SU-DHL-6 (cell line): ENCODE results near the gene ITIH1.

Experiments used
- H2AFZ ChIP-seq: fragments of 200-600 bp; sonication (generic); 2 replicates; pipeline ENCODE4 v1.6.1; 2014; ENCODE audit warnings: low read depth, mild to moderate bottlenecking, moderate library complexity, mixed read lengths, antibody characterized with exemption, low read length; ENCODE audit not compliant: severe bottlenecking
- H3F3A ChIP-seq: fragments of 200-600 bp; shearing (Covaris generic); 2 replicates; pipeline ENCODE4 v1.6.0; 2016; ENCODE audit warnings: antibody characterized with exemption, mild to moderate bottlenecking; ENCODE audit not compliant: insufficient read depth
- H3K27ac ChIP-seq: fragments of 200-600 bp; sonication (generic); 2 replicates; pipeline ENCODE4 v1.5.1; 2016; ENCODE audit warnings: low read depth, mild to moderate bottlenecking, low read length, moderate library complexity, mixed read lengths
- H3K27me3 ChIP-seq: fragments of 200-600 bp; sonication (generic), shearing (Covaris generic); 2 replicates; pipeline ENCODE4 v1.6.0; 2014; ENCODE audit warnings: mild to moderate bottlenecking, low read length
- H3K36me3 ChIP-seq: fragments of 200-600 bp; sonication (generic); 2 replicates; pipeline ENCODE4 v1.6.1; 2014; ENCODE audit warnings: mild to moderate bottlenecking, low read length, mixed read lengths
- H3K4me2 ChIP-seq: fragments of 300-600, 200-600 bp; shearing (Covaris generic), sonication (generic); 2 replicates; pipeline ENCODE4 v1.6.0; 2014; ENCODE audit warnings: low read length, low read depth, mild to moderate bottlenecking; ENCODE audit not compliant: poor library complexity, severe bottlenecking
- H3K4me3 ChIP-seq: fragments of 200-600 bp; sonication (generic); 2 replicates; pipeline ENCODE4 v1.5.1; 2014; ENCODE audit warnings: antibody characterized with exemption, low read length, mild to moderate bottlenecking, mixed read lengths; ENCODE audit not compliant: insufficient read depth, poor library complexity, severe bottlenecking
- H3K79me2 ChIP-seq: fragments of 200-600 bp; sonication (generic); 2 replicates; pipeline ENCODE4 v1.6.1; 2014; ENCODE audit warnings: mild to moderate bottlenecking, low read length, moderate library complexity; ENCODE audit not compliant: insufficient read depth
- H3K9ac ChIP-seq: fragments of 200-600 bp; sonication (generic); 2 replicates; pipeline ENCODE4 v1.7.0; 2014; ENCODE audit warnings: mild to moderate bottlenecking, low read length
- H3K9me2 ChIP-seq: fragments of 200-600 bp; sonication (generic); replicated peaks from 2 replicates; pipeline ENCODE4 v1.6.1; 2014; ENCODE audit warnings: low read length; ENCODE audit not compliant: insufficient read depth
- H3K9me3 ChIP-seq: fragments of 200-600 bp; sonication (generic); 2 replicates; pipeline ENCODE4 v1.6.1; 2014; ENCODE audit warnings: low read length, mixed read lengths; ENCODE audit not compliant: insufficient read depth
- H4K20me1 ChIP-seq: fragments of 200-600 bp; sonication (generic); 2 replicates; pipeline ENCODE4 v1.6.1; 2014; ENCODE audit warnings: low read depth, mild to moderate bottlenecking, antibody characterized with exemption, low read length, moderate library complexity, mixed read lengths
- CTCF ChIP-seq: fragments of 200-600 bp; sonication (generic); IDR thresholded peaks from one replicate; pipeline ENCODE4 v1.5.1; 2017; ENCODE audit warnings: antibody characterized with exemption, mild to moderate bottlenecking, low read length, moderate library complexity; ENCODE audit not compliant: insufficient read depth, poor library complexity, severe bottlenecking
- EZH2phosphoT487 ChIP-seq: fragments of 200-600 bp; sonication (generic), shearing (Covaris generic); conservative IDR thresholded peaks from 2 replicates; pipeline ENCODE4 v1.6.1; 2018; ENCODE audit warnings: mild to moderate bottlenecking, antibody characterized with exemption, low read length, moderate library complexity, mixed read lengths

ITIH1 gene

GRCh38 chr3:52777959-52778805 lies 783 bp downstream of the ITIH1 start:
- H3K4me2 ChIP-seq, result no peak overlapping the region
- H3K4me3 ChIP-seq, result no peak overlapping the region

GRCh38 chr3:52779011-52779836 lies 1.8 kb downstream of the ITIH1 start:
- no peak overlapping the region for H3K9ac ChIP-seq
- no peak overlapping the region for H2AFZ ChIP-seq
- no peak overlapping the region for H3K4me2 ChIP-seq

More at GRCh38 chr3:52777959-52778805, 783 bp downstream of the ITIH1 start:
- Histone ChIP-seq H3K9me2 (no peaks in the 10 kb centered on the region), H3K36me3 (no peaks in the 10 kb centered on the region), H3F3A (no peaks in the 10 kb centered on the region), H3K27me3 (no peaks in the 10 kb centered on the region), H3K9ac (no peak overlapping the region), H3K79me2 (no peaks in the 10 kb centered on the region), H3K27ac (no peak overlapping the region), H3K9me3 (no peaks in the 10 kb centered on the region), H4K20me1 (no peaks in the 10 kb centered on the region), H2AFZ (no peak overlapping the region)
- TF ChIP-seq CTCF (no peak), EZH2phosphoT487 (no peak)

More at GRCh38 chr3:52779011-52779836, 1.8 kb downstream of the ITIH1 start:
- TF ChIP-seq EZH2phosphoT487 (no peak), CTCF (no peak)
- Histone ChIP-seq H3K4me3 (no peak overlapping the region), H3K9me2 (no peaks in the 10 kb centered on the region), H3K79me2 (no peaks in the 10 kb centered on the region), H3K9me3 (no peaks in the 10 kb centered on the region), H3K27me3 (no peaks in the 10 kb centered on the region), H4K20me1 (no peaks in the 10 kb centered on the region), H3K36me3 (no peaks in the 10 kb centered on the region), H3F3A (no peaks in the 10 kb centered on the region), H3K27ac (no peak overlapping the region)
